ENCODE measurements around the gene SLCO1A2. TPM values are rescaled to one million over a fixed set of nuclear protein-coding genes. Genes with fewer than 3 reads are reported as not detected.

The SLCO1A2 gene
- total and polyA plus RNA-seq, 2 experiments from 2014 or later: 10.2 to 10.8 TPM

- TF ChIP-seq ETS1 (IDR thresholded peaks at IDR 0.05) (no peak), ZNF114 (CRISPR knock-in tag; IDR thresholded peaks at IDR 0.05) (no peak), EZH2phosphoT487 (IDR thresholded peaks at IDR 0.05; ENCODE audit: unreplicated experiment) (no peak), NANOG (IDR thresholded peaks at IDR 0.05; ENCODE audit: borderline replicate concordance) (no peak), POLR2AphosphoS5 (IDR thresholded peaks at IDR 0.05; ENCODE audit: low read depth) (no peak)
- TF ChIP-seq, protein P1, sequence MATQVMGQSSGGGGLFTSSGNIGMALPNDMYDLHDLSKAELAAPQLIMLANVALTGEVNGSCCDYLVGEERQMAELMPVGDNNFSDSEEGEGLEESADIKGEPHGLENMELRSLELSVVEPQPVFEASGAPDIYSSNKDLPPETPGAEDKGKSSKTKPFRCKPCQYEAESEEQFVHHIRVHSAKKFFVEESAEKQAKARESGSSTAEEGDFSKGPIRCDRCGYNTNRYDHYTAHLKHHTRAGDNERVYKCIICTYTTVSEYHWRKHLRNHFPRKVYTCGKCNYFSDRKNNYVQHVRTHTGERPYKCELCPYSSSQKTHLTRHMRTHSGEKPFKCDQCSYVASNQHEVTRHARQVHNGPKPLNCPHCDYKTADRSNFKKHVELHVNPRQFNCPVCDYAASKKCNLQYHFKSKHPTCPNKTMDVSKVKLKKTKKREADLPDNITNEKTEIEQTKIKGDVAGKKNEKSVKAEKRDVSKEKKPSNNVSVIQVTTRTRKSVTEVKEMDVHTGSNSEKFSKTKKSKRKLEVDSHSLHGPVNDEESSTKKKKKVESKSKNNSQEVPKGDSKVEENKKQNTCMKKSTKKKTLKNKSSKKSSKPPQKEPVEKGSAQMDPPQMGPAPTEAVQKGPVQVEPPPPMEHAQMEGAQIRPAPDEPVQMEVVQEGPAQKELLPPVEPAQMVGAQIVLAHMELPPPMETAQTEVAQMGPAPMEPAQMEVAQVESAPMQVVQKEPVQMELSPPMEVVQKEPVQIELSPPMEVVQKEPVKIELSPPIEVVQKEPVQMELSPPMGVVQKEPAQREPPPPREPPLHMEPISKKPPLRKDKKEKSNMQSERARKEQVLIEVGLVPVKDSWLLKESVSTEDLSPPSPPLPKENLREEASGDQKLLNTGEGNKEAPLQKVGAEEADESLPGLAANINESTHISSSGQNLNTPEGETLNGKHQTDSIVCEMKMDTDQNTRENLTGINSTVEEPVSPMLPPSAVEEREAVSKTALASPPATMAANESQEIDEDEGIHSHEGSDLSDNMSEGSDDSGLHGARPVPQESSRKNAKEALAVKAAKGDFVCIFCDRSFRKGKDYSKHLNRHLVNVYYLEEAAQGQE (IDR thresholded peaks at IDR 0.05; ENCODE audit: unreplicated experiment): no peak
Measured at GRCh38 chr12:21289698-21290097, 45.0 kb downstream of the SLCO1A2 start (continued).

DNA sequence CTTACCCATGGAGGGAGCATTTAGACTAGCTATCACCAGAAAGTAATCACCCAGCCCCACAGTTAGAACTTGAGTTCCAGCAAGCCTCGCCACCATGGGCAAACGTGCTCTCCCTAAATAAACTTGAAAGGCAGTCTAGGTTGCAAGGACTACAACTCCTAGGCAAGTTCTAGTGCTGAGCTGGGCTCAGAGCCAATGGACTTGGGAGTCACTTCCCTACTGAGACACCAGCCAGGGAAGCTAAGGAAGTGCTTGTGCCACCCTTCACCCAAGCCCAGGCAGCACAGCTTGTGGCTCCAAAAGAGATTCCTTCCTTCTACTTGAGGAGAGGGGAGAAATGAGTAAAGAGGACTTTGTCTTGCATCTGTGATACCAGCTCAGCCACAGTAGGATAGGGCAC lies 57.9 kb downstream of the SLCO1A2 start:
- H3K79me2 ChIP-seq (replicated peaks; ENCODE audit: insufficient read depth): no peaks in the 10 kb centered on the region
- H4K20me1 ChIP-seq (replicated peaks; ENCODE audit: insufficient read depth): no peaks in the 10 kb centered on the region
- Mint-ChIP-seq H3K36me3 (ENCODE audit: low read depth) (no peaks in the 10 kb centered on the region), H3K27me3 (ENCODE audit: insufficient read depth, low read depth, poor library complexity) (no peaks in the 10 kb centered on the region), H3K9me3 (no peaks in the 10 kb centered on the region), H3K4me1 (no peaks in the 10 kb centered on the region; the same call in 2 of the 3 replicates), H3K27ac (no peak overlapping the region; the same call in 1 of the 2 replicates), H3K4me3 (no peak overlapping the region)
- H3K9me2 ChIP-seq (ENCODE audit: insufficient read depth): peaks cover 5% of the 10 kb centered on the region; the same call in 1 of the 2 replicates
- no peak overlapping the region for H2AFZ ChIP-seq
- H3K4me2 ChIP-seq: no peak overlapping the region
- H3K27ac ChIP-seq (ENCODE audit: low read depth): no peak overlapping the region
- DNase-seq (ENCODE audit: low spot score) (no peak), ATAC-seq (no peak)
- no peaks in the 10 kb centered on the region for H3K36me3 ChIP-seq (ENCODE audit: insufficient read depth)
- H3K4me1 ChIP-seq (ENCODE audit: insufficient read depth): no peaks in the 10 kb centered on the region
- no peak overlapping the region for H3K4me3 ChIP-seq
- H3F3A ChIP-seq (replicated peaks; ENCODE audit: low read depth): no peaks in the 10 kb centered on the region
- no peaks in the 10 kb centered on the region for H3K27me3 ChIP-seq (ENCODE audit: insufficient read depth)
- TF ChIP-seq CTCF (conservative IDR thresholded peaks at IDR 0.05; ENCODE audit: low read depth in 2 of 2): no peak
- TF ChIP-seq ETS1 (IDR thresholded peaks at IDR 0.05): no peak
- TF ChIP-seq NANOG (IDR thresholded peaks at IDR 0.05; ENCODE audit: borderline replicate concordance): no peak
- TF ChIP-seq JUNB (IDR thresholded peaks at IDR 0.05; ENCODE audit: unreplicated experiment): no peak
- no peak for TF ChIP-seq ZNF331 (CRISPR knock-in tag; IDR thresholded peaks at IDR 0.05; ENCODE audit: low read depth)
- TF ChIP-seq ZNF114 (CRISPR knock-in tag; IDR thresholded peaks at IDR 0.05): no peak
- TF ChIP-seq POLR2AphosphoS5 (IDR thresholded peaks at IDR 0.05; ENCODE audit: low read depth): no peak
- no peak for TF ChIP-seq STAT1 (IDR thresholded peaks at IDR 0.05; ENCODE audit: unreplicated experiment)
- no peak for TF ChIP-seq EZH2 (IDR thresholded peaks at IDR 0.05; ENCODE audit: low read depth, unreplicated experiment)
- TF ChIP-seq EZH2phosphoT487 (IDR thresholded peaks at IDR 0.05; ENCODE audit: unreplicated experiment): no peak
- TF ChIP-seq, protein P1 (IDR thresholded peaks at IDR 0.05; ENCODE audit: unreplicated experiment): no peak

Measured in GM23338 (cell line).